Measurements from ENCODE around the gene NCL. TPM values are rescaled to one million over a fixed set of nuclear protein-coding genes. Genes with fewer than 3 reads are reported as not detected.
"Not testable (repeated sequence)": the region's sequence is repeated elsewhere in the genome, so short reads cannot be mapped to it uniquely, and the experiment has no call there.

The NCL gene
- total and polyA plus RNA-seq, 9 donors = 113 to 862 (median 690) TPM

DNA sequence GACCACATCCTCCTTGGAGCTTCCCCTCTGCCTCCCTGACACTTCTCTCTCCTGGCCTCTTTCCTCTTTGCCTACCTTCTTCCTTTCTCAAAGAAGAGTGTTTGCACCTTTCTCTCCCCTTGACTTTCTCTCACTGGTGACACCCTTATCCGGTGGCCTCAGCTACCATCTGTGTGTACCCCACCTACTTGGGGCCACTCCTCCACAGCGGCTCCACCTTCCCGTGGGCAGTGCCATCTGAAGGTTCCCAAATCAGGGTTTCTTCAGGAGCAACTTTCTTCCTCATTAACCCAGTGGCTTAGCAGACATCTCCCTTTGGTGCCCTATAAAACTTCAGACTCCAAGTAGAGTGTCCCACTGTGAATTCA, 5.3 kb upstream of the NCL start:
- WGBS (ENCODE audit: insufficient coverage) = 67% methylated on average over 3 of the region's 3 CpGs
- Histone ChIP-seq H3K27me3 (ENCODE audit: control insufficient read depth, insufficient read depth, low read length) (no peaks in the 10 kb centered on the region), H3K4me3 (ENCODE audit: low read length) (no peak overlapping the region), H3K27ac (ENCODE audit: low read length) (no peak overlapping the region), H3K9me3 (replicated peaks; ENCODE audit: control insufficient read depth, low read depth, low read length) (no peaks in the 10 kb centered on the region), H3K4me1 (ENCODE audit: control insufficient read depth, insufficient read depth, low read length) (peaks cover 31% of the 10 kb centered on the region), H3K36me3 (ENCODE audit: control insufficient read depth, insufficient read depth, low read length) (no peaks in the 10 kb centered on the region)
- DNase-seq = no peak

DNA sequence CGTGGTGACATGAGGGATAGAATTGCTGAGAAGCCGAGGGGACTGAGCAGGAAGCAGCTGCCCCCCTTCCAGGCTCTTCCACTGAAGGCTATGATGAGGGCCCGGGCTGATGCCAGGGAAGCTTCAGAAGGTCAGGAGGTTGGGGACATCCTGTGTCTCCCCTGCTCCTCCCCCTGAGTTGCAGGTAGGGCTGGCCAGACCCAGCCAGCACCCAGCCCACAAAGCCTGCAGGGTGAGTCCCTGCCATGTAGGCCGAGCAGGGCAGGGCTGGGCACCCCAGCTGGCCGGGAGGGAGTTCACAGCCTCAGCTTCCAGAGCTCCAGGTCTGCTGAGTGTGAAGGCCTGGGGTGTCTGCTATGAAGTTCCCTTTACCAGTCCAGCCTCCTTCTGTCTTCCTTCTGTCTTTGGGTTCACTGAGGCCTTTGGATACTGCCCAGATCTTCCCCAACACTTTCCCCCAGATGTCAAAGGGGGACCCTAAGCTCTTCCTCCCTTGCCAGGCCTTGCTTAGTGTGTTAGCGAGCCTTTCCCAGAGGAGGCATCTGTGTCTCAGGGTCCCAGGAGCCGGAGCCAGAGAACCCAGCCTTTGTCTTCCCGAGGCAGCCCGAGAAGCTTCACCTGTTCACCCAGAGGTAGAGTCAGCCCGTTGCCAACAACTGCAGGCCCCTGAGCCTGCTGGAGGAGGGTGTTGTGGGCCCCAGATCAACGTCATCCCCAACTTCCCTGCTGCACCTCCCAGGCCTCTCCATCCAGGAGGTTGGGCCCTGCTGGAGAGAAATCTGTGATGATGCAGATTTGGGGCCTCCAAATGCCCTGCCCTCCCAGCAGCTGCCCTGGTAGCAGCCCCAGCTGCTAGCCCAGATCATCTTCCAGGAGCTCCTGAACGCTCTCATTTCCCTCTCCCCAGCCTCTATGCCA, 3.6 kb upstream of the NCL start:
- no peaks in the 10 kb centered on the region for H3K9me3 ChIP-seq (replicated peaks; ENCODE audit: control insufficient read depth, low read depth, low read length)
- 59% methylated on average over 7 of the region's 12 CpGs for WGBS (ENCODE audit: insufficient coverage)
- peaks cover 34% of the 10 kb centered on the region for H3K4me1 ChIP-seq (ENCODE audit: control insufficient read depth, insufficient read depth, low read length)
- DNase-seq = peak; percentile 64
- H3K27me3 ChIP-seq (ENCODE audit: control insufficient read depth, insufficient read depth, low read length) = no peaks in the 10 kb centered on the region
- peaks cover 4% of the 10 kb centered on the region for H3K36me3 ChIP-seq (ENCODE audit: control insufficient read depth, insufficient read depth, low read length)
- H3K27ac ChIP-seq (ENCODE audit: low read length) = peak overlapping the region; percentile 88
- H3K4me3 ChIP-seq (ENCODE audit: low read length) = no peak overlapping the region

DNA sequence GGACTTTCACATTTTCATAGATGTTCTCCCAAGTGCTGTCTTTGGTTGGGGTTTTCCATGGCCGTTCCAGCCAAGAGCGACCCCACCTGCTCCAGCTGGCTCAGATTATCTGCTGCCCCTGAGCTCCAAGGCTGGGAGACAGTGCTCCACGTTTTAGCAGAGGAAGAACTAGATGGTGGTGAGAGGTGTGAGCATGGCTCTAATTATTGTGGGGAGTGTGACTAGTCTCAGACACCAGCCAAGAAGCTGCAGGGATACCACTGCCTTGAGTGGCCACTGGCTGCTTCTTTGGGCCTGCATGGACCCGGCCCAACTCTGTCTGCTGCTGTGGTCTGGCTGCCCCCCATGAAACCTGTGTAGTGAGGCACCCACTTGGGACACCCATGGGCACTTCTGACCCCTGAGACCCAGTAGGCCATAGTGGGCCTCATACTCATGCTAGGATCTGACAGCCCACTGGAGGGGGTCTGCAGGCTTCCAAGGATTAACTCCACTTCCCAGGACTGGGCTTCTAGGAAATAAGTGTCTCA, 2.8 kb upstream of the NCL start:
- WGBS (ENCODE audit: insufficient coverage) = 83% methylated on average over 2 of the region's 4 CpGs
- peaks cover 11% of the 10 kb centered on the region for H3K36me3 ChIP-seq (ENCODE audit: control insufficient read depth, insufficient read depth, low read length)
- peaks cover 34% of the 10 kb centered on the region for H3K4me1 ChIP-seq (ENCODE audit: control insufficient read depth, insufficient read depth, low read length)
- H3K27me3 ChIP-seq (ENCODE audit: control insufficient read depth, insufficient read depth, low read length) = no peaks in the 10 kb centered on the region
- peak overlapping the region; percentile 88 for H3K27ac ChIP-seq (ENCODE audit: low read length)
- peak; percentile 15 for DNase-seq
- H3K9me3 ChIP-seq (replicated peaks; ENCODE audit: control insufficient read depth, low read depth, low read length) = no peaks in the 10 kb centered on the region
- no peak overlapping the region for H3K4me3 ChIP-seq (ENCODE audit: low read length)

DNA sequence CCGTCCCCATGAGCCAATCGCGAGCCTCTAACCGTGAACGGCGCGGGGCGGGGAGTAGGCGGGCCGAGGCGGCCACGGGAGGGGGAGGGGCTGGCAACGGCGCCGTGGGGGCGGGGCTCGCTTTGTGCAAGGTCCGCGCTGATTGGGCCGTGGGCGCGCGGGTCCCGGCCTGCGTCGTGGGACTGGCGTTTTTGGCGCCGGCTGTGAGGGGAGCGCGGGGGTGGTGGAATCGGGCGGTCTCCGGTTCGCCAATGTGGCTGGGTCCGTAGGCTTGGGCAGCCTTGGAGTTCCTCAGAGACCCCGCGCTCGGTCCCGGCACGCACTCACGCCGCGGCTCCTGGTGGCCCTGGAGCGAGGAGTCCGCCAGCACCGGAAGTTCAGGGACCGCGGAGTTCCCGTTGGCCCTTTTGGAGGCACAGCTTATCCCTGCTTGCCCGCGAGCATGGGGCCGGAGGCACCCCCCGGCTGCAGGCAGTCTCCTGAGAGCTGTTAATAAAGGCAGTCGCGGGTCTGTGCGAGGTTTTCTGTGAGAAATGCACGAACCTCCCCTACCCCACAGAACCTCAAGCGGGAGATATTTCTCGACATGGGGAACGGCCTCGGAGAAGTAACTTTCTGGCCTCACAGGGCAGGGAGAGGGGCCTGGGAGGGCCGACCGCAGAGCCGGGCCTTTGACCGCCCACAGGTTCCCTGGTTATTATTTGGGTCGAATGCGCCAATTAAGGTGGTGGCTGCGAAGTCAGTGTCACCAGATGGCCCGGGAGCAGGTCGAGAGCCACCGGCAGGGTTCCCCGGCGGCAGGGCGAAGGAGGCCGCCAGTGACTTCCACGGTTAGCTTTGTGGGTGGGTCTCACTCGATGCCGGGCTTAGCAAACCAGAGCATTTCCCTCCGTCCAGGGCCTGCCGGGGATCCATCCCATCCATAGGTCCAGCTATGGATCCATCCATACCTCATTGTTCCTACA, 574 bp upstream of the NCL start:
- peaks cover 31% of the 10 kb centered on the region for H3K36me3 ChIP-seq (ENCODE audit: control insufficient read depth, insufficient read depth, low read length)
- no peaks in the 10 kb centered on the region for H3K27me3 ChIP-seq (ENCODE audit: control insufficient read depth, insufficient read depth, low read length)
- peak overlapping the region; percentile 85 for H3K4me3 ChIP-seq (ENCODE audit: low read length)
- peaks cover 29% of the 10 kb centered on the region for H3K4me1 ChIP-seq (ENCODE audit: control insufficient read depth, insufficient read depth, low read length)
- DNase-seq = no peak
- 2% methylated on average over 58 of the region's 81 CpGs for WGBS (ENCODE audit: insufficient coverage)
- H3K27ac ChIP-seq (ENCODE audit: low read length) = peak overlapping the region; percentile 96
- no peaks in the 10 kb centered on the region for H3K9me3 ChIP-seq (replicated peaks; ENCODE audit: control insufficient read depth, low read depth, low read length)

DNA sequence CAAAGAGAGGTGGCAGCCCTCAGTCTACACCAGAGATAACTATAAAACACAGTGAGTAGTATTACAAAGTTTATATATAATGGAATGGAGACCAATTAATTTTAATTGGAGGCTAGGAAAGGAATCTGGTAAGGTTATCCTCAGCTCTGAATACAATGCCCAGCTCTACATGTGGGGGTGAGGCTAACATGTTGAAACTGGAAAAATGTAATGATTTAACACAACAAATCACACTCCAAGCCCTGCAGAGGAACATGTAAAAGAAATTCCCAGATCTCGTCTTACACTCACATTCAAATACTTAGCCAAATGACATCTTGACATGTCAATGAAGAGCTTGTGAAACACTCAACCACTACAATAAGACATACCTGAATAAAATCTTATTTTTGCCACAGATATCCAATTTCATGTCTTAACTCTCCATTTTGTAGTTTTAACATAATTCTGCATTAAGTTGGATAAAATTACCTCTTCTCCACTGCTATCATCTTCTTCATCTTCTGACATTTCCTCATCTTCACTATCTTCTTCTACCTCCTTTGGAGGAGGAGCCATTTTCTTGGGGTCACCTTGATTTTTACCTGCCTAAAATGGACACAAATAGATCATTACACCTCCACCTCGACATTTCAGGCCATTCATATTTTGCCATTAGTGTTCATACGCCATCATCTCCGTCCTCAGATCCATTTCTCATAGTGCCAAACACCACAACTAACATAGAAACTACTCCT, 1.4 kb downstream of the NCL start:
- Histone ChIP-seq H3K27me3 (ENCODE audit: control insufficient read depth, insufficient read depth, low read length) (no peaks in the 10 kb centered on the region), H3K27ac (ENCODE audit: low read length) (peak overlapping the region; percentile 98), H3K4me3 (ENCODE audit: low read length) (peak overlapping the region; percentile 85), H3K36me3 (ENCODE audit: control insufficient read depth, insufficient read depth, low read length) (peaks cover 51% of the 10 kb centered on the region), H3K9me3 (replicated peaks; ENCODE audit: control insufficient read depth, low read depth, low read length) (no peaks in the 10 kb centered on the region), H3K4me1 (ENCODE audit: control insufficient read depth, insufficient read depth, low read length) (peaks cover 20% of the 10 kb centered on the region)
- DNase-seq = no peak
- WGBS (ENCODE audit: insufficient coverage) = 7% methylated on average over 3 of the region's 4 CpGs

DNA sequence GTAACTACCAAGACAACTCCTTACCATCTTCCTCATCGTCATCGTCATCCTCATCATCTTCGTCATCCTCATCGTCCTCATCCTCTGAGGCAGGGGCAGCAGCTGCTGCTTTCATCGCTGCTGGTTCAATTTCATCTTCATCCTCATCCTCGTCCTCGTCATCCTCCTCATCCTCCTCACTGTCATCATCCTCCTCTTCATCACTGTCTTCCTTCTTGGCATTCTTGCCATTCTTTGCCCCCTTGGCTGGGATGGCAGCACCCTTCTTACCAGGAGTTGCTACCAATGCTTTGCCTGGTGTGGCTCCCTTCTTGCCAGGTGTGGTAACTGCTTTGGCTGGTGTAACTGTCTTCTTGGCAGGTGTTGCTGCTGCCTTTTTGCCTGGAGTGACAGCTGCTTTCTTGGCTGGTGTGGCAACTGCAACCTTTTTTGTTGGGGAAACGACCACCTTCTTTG, 2.7 kb downstream of the NCL start:
- Histone ChIP-seq H3K9me3 (replicated peaks; ENCODE audit: control insufficient read depth, low read depth, low read length) (no peaks in the 10 kb centered on the region), H3K27me3 (ENCODE audit: control insufficient read depth, insufficient read depth, low read length) (no peaks in the 10 kb centered on the region), H3K4me3 (ENCODE audit: low read length) (no peak overlapping the region), H3K36me3 (ENCODE audit: control insufficient read depth, insufficient read depth, low read length) (peaks cover 60% of the 10 kb centered on the region), H3K27ac (ENCODE audit: low read length) (no peak overlapping the region), H3K4me1 (ENCODE audit: control insufficient read depth, insufficient read depth, low read length) (peaks cover 9% of the 10 kb centered on the region)
- 87% methylated on average over 8 of the region's 8 CpGs for WGBS (ENCODE audit: insufficient coverage)
- no peak for DNase-seq

DNA sequence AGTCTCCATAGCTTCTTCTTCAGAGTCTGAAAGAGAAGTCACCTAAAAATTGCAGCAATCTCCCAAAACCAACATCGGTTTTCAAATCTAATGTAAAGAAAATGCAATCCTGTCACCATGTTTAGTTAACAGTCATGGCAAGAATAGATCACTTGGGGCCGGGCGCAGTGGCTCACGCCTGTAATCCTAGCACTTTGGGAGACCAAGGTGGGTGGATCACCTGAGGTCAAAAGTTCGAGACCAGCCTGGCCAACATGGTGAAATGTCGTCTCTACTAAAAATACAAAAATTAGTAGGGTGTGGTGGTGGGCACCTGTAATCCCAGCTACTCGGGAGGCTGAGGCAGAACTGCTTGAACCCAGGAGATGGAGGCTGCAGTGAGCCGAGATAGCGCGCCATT, 3.4 kb downstream of the NCL start:
- DNase-seq; H3K4me3 ChIP-seq (ENCODE audit: low read length); H3K9me3 ChIP-seq (replicated peaks; ENCODE audit: control insufficient read depth, low read depth, low read length); H3K27me3 ChIP-seq (ENCODE audit: control insufficient read depth, insufficient read depth, low read length); H3K4me1 ChIP-seq (ENCODE audit: control insufficient read depth, insufficient read depth, low read length); H3K27ac ChIP-seq (ENCODE audit: low read length): not testable (repeated sequence)
- peaks cover 67% of the 10 kb centered on the region for H3K36me3 ChIP-seq (ENCODE audit: control insufficient read depth, insufficient read depth, low read length)
- 90% methylated on average over 6 of the region's 10 CpGs for WGBS (ENCODE audit: insufficient coverage)

DNA sequence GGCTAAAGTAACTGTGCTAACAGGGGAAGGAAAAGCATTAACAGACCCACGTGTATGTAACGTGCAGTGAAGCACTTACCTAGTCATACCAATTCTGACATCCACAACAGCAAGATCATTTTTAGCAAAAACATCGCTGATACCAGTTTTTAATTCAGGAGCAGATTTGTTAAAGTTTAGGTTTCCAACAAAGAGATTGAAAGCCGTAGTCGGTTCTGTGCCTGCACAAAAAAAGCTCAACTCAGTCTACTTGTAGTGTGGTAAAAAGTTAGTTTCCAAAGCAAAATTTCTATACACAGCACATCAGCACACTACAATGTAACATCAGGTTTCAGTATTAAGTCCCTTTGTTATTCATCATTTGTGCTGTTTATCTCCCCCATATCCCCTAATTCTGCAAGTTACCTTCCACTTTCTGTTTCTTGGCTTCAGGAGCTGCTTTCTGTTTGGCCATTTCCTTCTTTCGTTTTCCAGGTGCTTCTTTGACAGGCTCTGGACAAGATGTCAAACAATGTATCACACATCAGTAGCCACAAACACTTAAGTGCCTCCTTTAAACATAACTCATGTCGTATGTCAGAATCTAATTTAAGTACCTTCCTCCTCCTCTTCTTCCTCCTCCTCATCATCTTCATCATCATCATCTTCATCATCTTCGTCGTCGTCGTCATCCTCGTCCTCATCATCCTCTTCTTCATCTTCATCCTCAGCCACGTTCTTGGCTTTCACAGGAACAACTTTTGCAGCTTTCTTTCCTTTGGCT, 4.0 kb downstream of the NCL start:
- Histone ChIP-seq H3K27me3 (ENCODE audit: control insufficient read depth, insufficient read depth, low read length) (no peaks in the 10 kb centered on the region), H3K4me3 (ENCODE audit: low read length) (no peak overlapping the region), H3K36me3 (ENCODE audit: control insufficient read depth, insufficient read depth, low read length) (peaks cover 73% of the 10 kb centered on the region), H3K27ac (ENCODE audit: low read length) (no peak overlapping the region), H3K4me1 (ENCODE audit: control insufficient read depth, insufficient read depth, low read length) (peaks cover 5% of the 10 kb centered on the region), H3K9me3 (replicated peaks; ENCODE audit: control insufficient read depth, low read depth, low read length) (no peaks in the 10 kb centered on the region)
- 86% methylated on average over 8 of the region's 13 CpGs for WGBS (ENCODE audit: insufficient coverage)
- no peak for DNase-seq

DNA sequence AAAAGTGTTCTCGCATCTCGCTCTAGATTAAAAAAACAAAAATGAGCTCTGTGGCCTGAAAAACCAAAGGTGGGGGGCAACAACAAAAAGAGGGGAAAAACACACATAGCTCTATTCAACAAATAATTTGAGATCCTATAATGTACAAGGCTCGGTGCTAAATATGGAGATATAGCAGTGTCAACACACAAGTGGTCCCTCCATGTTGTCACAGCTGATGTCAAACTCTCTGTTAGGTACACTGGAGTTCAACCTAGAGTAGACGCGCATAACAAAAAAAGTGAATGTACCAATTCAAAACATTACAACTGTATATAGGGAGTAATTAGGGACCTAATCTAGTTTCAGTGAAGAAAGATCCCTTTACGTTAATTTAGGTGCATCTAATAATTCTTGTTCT, 5.9 kb downstream of the NCL start:
- H3K36me3 ChIP-seq (ENCODE audit: control insufficient read depth, insufficient read depth, low read length) = peaks cover 91% of the 10 kb centered on the region
- WGBS (ENCODE audit: insufficient coverage) = 80% methylated on average over 1 of the region's 6 CpGs
- no peak overlapping the region for H3K27ac ChIP-seq (ENCODE audit: low read length)
- DNase-seq = no peak
- no peaks in the 10 kb centered on the region for H3K27me3 ChIP-seq (ENCODE audit: control insufficient read depth, insufficient read depth, low read length)
- peaks cover 3% of the 10 kb centered on the region for H3K4me1 ChIP-seq (ENCODE audit: control insufficient read depth, insufficient read depth, low read length)
- H3K9me3 ChIP-seq (replicated peaks; ENCODE audit: control insufficient read depth, low read depth, low read length) = no peaks in the 10 kb centered on the region
- no peak overlapping the region for H3K4me3 ChIP-seq (ENCODE audit: low read length)
